Thymus (tissue), 11 donors: ENCODE measurements around the gene NCKAP1. TPM values are rescaled to one million over a fixed set of nuclear protein-coding genes. Genes with fewer than 3 reads are reported as not detected.
"Not testable (repeated sequence)": the region's sequence is repeated elsewhere in the genome, so short reads cannot be mapped to it uniquely, and the experiment has no call there.

Experiments
- DNase-seq, 9 donors: peaks; one replicate each; pipeline ENCODE4 v3.0.0-alpha.2; 2013; ENCODE audit warnings: low spot score in 9 of 9, low read depth in 6 of 9, missing footprints in 1 of 9
- H3K27ac ChIP-seq, 2 donors: one replicate each; pipeline ENCODE4 v1.5.1; 2013; ENCODE audit warnings: control low read depth in 1 of 2, low read depth in 1 of 2, low read length in 1 of 2, mild to moderate bottlenecking in 1 of 2, moderate library complexity in 1 of 2
- H3K27me3 ChIP-seq, 2 donors: one replicate each; pipeline ENCODE4 v1.5.1; 2013; ENCODE audit warnings: low read length in 1 of 2; ENCODE audit not compliant: control insufficient read depth in 2 of 2, insufficient read depth in 1 of 2
- H3K36me3 ChIP-seq, 2 donors: one replicate each; pipeline ENCODE4 v1.5.1; 2013; ENCODE audit warnings: low read length in 1 of 2, mild to moderate bottlenecking in 1 of 2, moderate library complexity in 1 of 2; ENCODE audit not compliant: control insufficient read depth in 2 of 2, insufficient read depth in 2 of 2
- H3K4me1 ChIP-seq, 2 donors: one replicate each; pipeline ENCODE4 v1.5.1; 2013; ENCODE audit warnings: low read length in 2 of 2; ENCODE audit not compliant: control insufficient read depth in 2 of 2, insufficient read depth in 2 of 2
- H3K4me3 ChIP-seq, 2 donors: one replicate each; pipeline ENCODE4 v1.5.1; 2013; ENCODE audit warnings: low read length in 2 of 2, control low read depth in 1 of 2, mild to moderate bottlenecking in 1 of 2
- H3K9me3 ChIP-seq, 2 donors: one replicate each; pipeline ENCODE4 v1.5.1; 2013; ENCODE audit warnings: low read length in 1 of 2, mild to moderate bottlenecking in 1 of 2; ENCODE audit not compliant: control insufficient read depth in 2 of 2, insufficient read depth in 1 of 2
- WGBS: extraction: QIAGEN DNeasy Blood & Tissue Kit; methylation state at CpG from one replicate; pipeline ENCODE4 v1.1.7; 2013; 5-methylcytosine and 5-hydroxymethylcytosine counted together
- polyA plus RNA-seq: library from polyadenylated mRNA; stranded (reverse); fragments of 200-250 nt; gene quantifications from one replicate; pipeline ENCODE4 v1.2.3, GENCODE V29; 2013
- total RNA-seq: library from RNA; stranded (reverse); fragments of 120-200 nt; gene quantifications from one replicate; pipeline ENCODE4 v1.2.4, GENCODE V29; 2013
- donor health status: healthy.

Gene NCKAP1
- total and polyA plus RNA-seq, 2 donors: 23.7 to 36.8 TPM

DNA sequence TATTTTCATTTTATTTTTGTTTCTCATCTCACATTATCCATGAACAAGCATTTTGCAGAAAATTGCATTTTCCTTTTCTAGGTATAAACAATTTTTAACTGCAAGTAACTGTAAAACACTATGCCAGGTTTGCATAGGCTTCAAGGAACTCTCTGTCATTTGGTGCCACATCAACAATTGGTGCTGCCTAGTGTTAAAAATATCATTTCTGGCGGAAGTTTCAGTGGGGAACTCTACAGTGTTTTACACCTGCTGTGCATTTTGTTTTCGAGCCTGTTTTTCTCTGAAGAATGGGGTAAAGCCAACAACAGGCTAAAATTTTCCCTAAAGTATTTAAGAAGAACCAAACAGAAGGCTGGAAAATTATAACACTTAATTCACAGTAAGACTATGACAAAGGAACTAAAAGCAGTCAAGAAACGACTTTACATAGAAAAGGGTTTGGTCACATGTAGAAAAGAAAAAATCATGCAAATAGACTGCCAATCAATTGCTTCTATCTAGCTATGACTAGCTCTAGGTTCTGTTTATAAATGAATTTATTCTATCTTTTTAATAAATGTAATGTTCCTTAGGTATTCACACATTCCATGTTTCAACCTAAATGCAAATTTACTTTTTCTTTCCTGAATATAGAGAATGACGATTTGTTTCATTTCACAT lies 150.4 kb downstream of the NCKAP1 start:
- 92% methylated on average over 4 of the region's 4 CpGs for WGBS
- DNase-seq: no peak
- no peaks in the 10 kb centered on the region for H3K9me3 ChIP-seq

DNA sequence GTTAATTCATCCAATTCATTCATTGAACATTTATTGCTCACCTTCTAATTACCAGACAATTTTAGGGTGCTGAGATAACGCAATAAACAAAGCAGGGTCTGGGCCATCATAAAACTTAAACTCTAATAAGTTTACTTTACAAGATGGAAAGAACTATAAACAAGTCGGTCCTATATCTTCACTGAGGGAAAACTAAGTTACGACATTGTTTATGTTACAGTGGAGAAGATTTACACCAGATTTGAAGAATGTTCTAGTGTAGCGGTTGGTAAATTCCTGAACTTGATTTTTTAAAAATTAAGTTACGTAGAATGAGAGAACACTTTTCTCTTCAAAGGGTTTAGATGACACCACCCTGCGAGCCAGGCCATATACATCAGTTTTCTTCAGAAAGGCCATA lies 151.2 kb downstream of the NCKAP1 start:
- Histone ChIP-seq H3K27ac (no peak overlapping the region), H3K36me3 (no peaks in the 10 kb centered on the region), H3K4me1 (no peaks in the 10 kb centered on the region), H3K4me3 (no peak overlapping the region), H3K27me3 (no peaks in the 10 kb centered on the region), H3K9me3 (no peaks in the 10 kb centered on the region)
- no peak for DNase-seq
- 81% methylated on average over 6 of the region's 6 CpGs for WGBS

More for the DNA sequence above, 150.4 kb downstream of the NCKAP1 start:
- Histone ChIP-seq H3K36me3 (no peaks in the 10 kb centered on the region), H3K4me1 (no peaks in the 10 kb centered on the region), H3K4me3 (no peak overlapping the region), H3K27me3 (no peaks in the 10 kb centered on the region), H3K27ac (no peak overlapping the region)

DNA sequence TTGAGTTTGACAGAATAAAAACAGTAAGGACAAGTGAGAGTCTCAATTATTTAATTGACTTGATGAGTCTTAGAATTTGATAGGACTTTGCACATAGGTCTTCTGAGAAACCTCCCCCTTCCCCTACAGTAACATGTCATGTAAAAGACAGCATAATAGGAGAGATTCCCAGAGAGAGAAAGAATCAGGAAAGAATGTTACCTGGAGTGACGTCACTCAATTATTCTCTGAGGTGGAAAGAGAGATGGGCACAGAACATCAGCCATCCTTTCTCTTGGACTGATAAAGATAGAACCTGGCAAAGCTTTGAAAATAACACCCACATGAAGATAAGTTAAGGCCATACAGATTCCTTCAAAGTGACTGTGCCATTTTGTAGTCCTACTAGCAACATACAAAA lies 152.5 kb downstream of the NCKAP1 start:
- no peaks in the 10 kb centered on the region for H3K36me3 ChIP-seq
- no peaks in the 10 kb centered on the region for H3K27me3 ChIP-seq
- WGBS: 98% methylated on average over 1 of the region's 1 CpG
- no peak overlapping the region for H3K27ac ChIP-seq
- no peak overlapping the region for H3K4me3 ChIP-seq
- no peaks in the 10 kb centered on the region for H3K9me3 ChIP-seq
- no peak for DNase-seq
- no peaks in the 10 kb centered on the region for H3K4me1 ChIP-seq

DNA sequence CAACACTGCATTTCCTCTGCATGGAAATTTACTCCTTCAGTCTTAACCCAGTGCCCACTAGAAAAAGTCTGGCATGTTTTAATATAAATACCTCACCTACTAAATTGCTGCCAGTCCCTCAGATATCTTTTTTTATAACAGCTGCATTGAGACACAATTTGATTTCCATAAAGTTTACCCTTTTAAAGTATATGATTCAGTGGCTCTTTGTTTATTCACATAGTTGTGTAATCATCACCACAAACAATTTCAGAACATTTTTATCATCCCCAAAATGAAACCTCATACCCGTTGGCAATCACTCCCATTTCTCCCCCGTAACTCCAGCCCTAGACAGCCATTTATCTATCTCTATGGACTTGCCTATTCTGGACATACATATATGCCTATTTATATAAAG lies 154.8 kb downstream of the NCKAP1 start:
- Histone ChIP-seq H3K4me1 (no peaks in the 10 kb centered on the region), H3K27ac (no peak overlapping the region), H3K36me3 (no peaks in the 10 kb centered on the region), H3K9me3 (no peaks in the 10 kb centered on the region), H3K27me3 (no peaks in the 10 kb centered on the region), H3K4me3 (no peak overlapping the region)
- WGBS: 96% methylated on average over 2 of the region's 2 CpGs
- DNase-seq: no peak

DNA sequence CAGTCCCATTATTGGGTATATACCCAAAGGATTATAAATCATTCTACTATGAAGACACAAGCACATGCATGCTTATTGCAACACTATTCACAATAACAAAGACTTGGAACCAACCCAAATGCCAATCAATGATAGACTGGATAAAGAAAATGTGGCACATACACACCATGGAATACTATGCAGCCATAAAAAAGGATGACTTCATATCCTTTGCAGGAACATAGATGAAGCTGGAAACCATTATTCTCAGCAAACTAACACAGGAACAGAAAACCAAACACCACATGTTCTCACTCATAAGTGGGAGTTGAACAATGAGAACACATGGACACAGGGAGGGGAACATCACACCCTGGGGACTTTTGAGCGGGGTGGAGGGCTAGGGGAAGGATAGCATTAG lies 158.2 kb downstream of the NCKAP1 start:
- not testable (repeated sequence) for DNase-seq, H3K4me1 ChIP-seq, H3K36me3 ChIP-seq, H3K27me3 ChIP-seq, H3K27ac ChIP-seq, H3K4me3 ChIP-seq, H3K9me3 ChIP-seq
- WGBS: 98% methylated on average over 1 of the region's 1 CpG

DNA sequence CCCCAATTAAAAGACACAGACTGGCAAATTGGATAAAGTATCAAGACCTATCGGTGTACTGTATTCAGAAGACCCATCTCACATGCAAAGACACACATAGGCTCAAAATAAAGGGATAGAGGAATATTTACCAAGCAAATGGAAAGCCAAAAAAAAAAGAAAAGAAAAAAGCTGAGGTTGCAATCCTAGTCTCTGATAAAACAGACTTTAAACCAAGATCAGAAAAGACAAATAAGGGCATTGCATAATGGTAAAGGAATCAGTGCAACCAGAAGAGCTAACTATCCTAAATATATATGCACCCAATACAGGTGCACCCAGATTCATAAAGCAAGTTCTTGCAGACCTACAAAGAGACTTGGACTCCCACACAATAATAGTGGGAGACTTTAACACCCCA lies 161.6 kb downstream of the NCKAP1 start:
- 97% methylated on average over 1 of the region's 1 CpG for WGBS
- H3K9me3 ChIP-seq, H3K4me1 ChIP-seq, DNase-seq, H3K36me3 ChIP-seq, H3K4me3 ChIP-seq, H3K27me3 ChIP-seq, H3K27ac ChIP-seq: not testable (repeated sequence)

DNA sequence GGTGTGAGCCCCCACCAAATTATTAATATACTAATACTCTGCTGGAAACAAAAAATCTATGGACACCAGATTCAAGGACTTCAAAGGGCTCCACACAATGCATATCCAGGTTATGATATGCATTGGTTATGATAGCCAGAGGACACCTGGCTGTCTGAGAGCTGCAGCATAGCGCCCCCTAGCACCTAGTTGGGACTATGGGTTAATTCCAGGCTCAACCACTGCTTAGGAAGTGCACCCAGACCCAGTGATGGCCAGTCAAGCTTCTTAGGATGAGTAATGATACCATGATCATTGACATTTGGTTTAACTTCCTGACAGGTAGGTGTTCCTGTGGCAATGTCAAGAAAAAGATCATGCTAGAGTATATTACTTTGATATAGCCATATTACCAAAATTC lies 168.0 kb downstream of the NCKAP1 start:
- Histone ChIP-seq H3K27ac (no peak overlapping the region), H3K4me1 (peaks cover 0 to 23% of the 10 kb centered on the region in 2 donors), H3K4me3 (no peak overlapping the region), H3K9me3 (peaks cover 0 to 6% of the 10 kb centered on the region in 2 donors), H3K36me3 (no peaks in the 10 kb centered on the region), H3K27me3 (peaks cover 19 to 28% of the 10 kb centered on the region in 2 donors)
- peak in 5 of 9 donors; percentile 21 to 61 (median 44) for DNase-seq
- WGBS: 13% methylated on average over 1 of the region's 1 CpG

DNA sequence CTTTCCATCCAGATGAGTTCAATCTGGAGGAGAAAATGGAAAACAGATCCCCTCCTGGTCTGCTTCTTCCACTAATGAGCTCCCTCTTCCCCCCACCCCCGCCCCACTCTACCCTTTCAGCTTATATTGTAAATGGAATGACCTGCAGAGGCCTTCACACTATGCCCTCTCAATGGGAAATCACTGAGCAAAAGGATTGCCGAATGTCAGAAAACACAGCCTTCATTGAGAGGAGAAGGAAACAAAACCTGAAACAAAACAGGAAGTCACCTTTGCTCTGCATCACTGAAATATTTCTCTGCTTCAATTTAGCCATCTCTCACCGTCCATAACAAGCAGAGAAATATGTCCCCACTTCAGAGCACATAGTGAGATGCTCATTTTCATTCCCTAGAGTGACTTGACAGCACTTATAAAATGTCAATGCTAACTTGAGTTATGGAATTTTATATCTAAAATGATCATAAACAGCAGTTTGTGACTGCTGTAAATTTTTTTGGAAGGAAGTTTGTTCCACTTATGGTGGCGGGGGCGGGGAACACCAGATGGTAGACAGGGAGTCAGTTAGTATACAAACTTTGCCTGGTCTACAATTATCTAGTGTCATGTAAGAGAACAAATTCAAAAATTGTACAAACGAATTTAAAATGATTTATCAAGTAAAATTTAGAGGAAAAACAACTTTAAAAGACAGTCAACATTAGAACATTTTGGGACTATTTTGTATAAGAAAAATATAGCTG lies 170.0 kb downstream of the NCKAP1 start:
- H3K9me3 ChIP-seq: peaks cover 0 to 6% of the 10 kb centered on the region in 2 donors
- H3K36me3 ChIP-seq: no peaks in the 10 kb centered on the region
- peaks cover 19 to 43% of the 10 kb centered on the region in 2 donors for H3K27me3 ChIP-seq
- WGBS: 81% methylated on average over 6 of the region's 6 CpGs
- H3K4me3 ChIP-seq: no peak overlapping the region
- DNase-seq: peak in 5 of 9 donors; percentile 15 to 67 (median 35)
- H3K27ac ChIP-seq: peak overlapping the region in 1 of 2 donors; percentile 87
- H3K4me1 ChIP-seq: peaks cover 0 to 23% of the 10 kb centered on the region in 2 donors

DNA sequence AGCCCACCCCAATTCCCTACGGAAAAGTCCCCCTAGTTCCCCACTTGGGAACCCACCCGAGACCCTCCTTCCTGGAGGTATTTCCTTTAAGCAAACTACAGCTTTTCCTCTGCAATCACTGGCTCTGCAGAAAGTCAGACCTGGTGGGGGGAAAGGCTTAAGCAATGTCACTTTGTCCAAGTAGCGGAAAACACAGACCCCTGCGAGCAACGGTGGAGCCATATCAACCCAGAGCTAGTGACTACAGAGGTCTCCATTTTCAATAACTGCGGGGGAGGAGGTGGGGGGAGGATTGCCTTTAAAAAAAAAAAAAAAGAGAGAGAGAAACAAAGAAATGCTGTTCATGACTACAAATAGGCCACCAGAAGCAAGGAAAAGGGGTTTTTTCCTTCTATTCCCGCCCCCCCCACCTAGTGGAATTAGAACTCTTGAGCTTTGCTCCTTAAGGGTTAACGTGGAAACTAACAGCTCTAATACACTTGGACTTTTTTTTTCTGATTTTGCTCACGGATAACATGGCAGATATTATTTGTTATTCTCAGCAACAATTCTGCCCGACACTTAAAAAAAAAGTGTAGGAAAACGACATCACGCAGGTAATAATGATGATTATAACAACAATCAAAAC lies 170.7 kb downstream of the NCKAP1 start:
- DNase-seq: peak in 5 of 9 donors; percentile 10 to 51 (median 12)
- Histone ChIP-seq H3K9me3 (peaks cover 0 to 6% of the 10 kb centered on the region in 2 donors), H3K4me3 (peak overlapping the region; percentile 36 to 51), H3K27me3 (peaks cover 19 to 43% of the 10 kb centered on the region in 2 donors), H3K36me3 (no peaks in the 10 kb centered on the region), H3K4me1 (peaks cover 0 to 23% of the 10 kb centered on the region in 2 donors), H3K27ac (peak overlapping the region in 1 of 2 donors; percentile 87)
- 46% methylated on average over 12 of the region's 12 CpGs for WGBS
